ENCODE measurements around the gene ZNF804A. TPM values are rescaled to one million over a fixed set of nuclear protein-coding genes. Genes with fewer than 3 reads are reported as not detected.

Gene ZNF804A
- total and polyA plus RNA-seq, 9 donors, result 0.07 to 0.28 (median 0.18) TPM; not detected in 3

- TF ChIP-seq POLR2A (IDR thresholded peaks at IDR 0.05) (no peak), EP300 (IDR thresholded peaks at IDR 0.05) (no peak), CTCF (IDR thresholded peaks at IDR 0.05) (no peak)
- H3K4me1 ChIP-seq (ENCODE audit: insufficient read depth), result no peaks in the 10 kb centered on the region
- no peaks in the 10 kb centered on the region for H3K9me3 ChIP-seq
- no peak for DNase-seq
- no peak overlapping the region for H3K4me3 ChIP-seq
- H3K36me3 ChIP-seq, result no peaks in the 10 kb centered on the region
- H3K27ac ChIP-seq, result no peak overlapping the region
- WGBS, 3 donors, result 61 to 68% (median 66%) methylated on average over 2 of the region's 2 CpGs
- intact Hi-C loops (cut with DNase I), result no loop called here
- no peaks in the 10 kb centered on the region for H3K27me3 ChIP-seq
These were observed 182.6 kb downstream of the ZNF804A start for GRCh38 chr2:184780944-184781343.

- DNase-seq, result no peak
- TF ChIP-seq EP300 (IDR thresholded peaks at IDR 0.05) (no peak), CTCF (IDR thresholded peaks at IDR 0.05) (no peak), POLR2A (IDR thresholded peaks at IDR 0.05) (no peak)
- no peaks in the 10 kb centered on the region for H3K4me1 ChIP-seq (ENCODE audit: insufficient read depth)
- no peaks in the 10 kb centered on the region for H3K36me3 ChIP-seq
- H3K27me3 ChIP-seq, result no peaks in the 10 kb centered on the region
- no peak overlapping the region for H3K4me3 ChIP-seq
- 56 to 65% (median 59%) methylated on average over 3 of the region's 3 CpGs for WGBS, 3 donors
- H3K9me3 ChIP-seq, result no peaks in the 10 kb centered on the region
- H3K27ac ChIP-seq, result no peak overlapping the region
- intact Hi-C loops (cut with DNase I), result no loop called here
These were observed 185.2 kb downstream of the ZNF804A start for GRCh38 chr2:184783576-184783975.

- DNase-seq, result no peak
- WGBS, 3 donors, result 91 to 100% (median 94%) methylated on average over 1 of the region's 1 CpG
- Histone ChIP-seq H3K36me3 (no peaks in the 10 kb centered on the region), H3K4me1 (ENCODE audit: insufficient read depth) (no peaks in the 10 kb centered on the region), H3K4me3 (no peak overlapping the region), H3K9me3 (no peaks in the 10 kb centered on the region), H3K27me3 (no peaks in the 10 kb centered on the region), H3K27ac (no peak overlapping the region)
- no peak for TF ChIP-seq EP300 (IDR thresholded peaks at IDR 0.05)
- no peak for TF ChIP-seq POLR2A (IDR thresholded peaks at IDR 0.05)
- TF ChIP-seq CTCF (IDR thresholded peaks at IDR 0.05), result no peak
- intact Hi-C loops (cut with DNase I), result no loop called here
These were observed 194.8 kb downstream of the ZNF804A start for GRCh38 chr2:184793176-184793575.

GRCh38 chr2:184799379-184799778, 201.1 kb downstream of the ZNF804A start:
- H3K4me1 ChIP-seq (ENCODE audit: insufficient read depth), result no peaks in the 10 kb centered on the region
- DNase-seq, result no peak
- no peak overlapping the region for H3K27ac ChIP-seq
- intact Hi-C loops (cut with DNase I), result no loop called here
- no peaks in the 10 kb centered on the region for H3K9me3 ChIP-seq
- H3K4me3 ChIP-seq, result no peak overlapping the region
- no peak for TF ChIP-seq POLR2A (IDR thresholded peaks at IDR 0.05)
- TF ChIP-seq CTCF (IDR thresholded peaks at IDR 0.05), result no peak
- TF ChIP-seq EP300 (IDR thresholded peaks at IDR 0.05), result no peak
- H3K36me3 ChIP-seq, result no peaks in the 10 kb centered on the region
- 86 to 89% (median 88%) methylated on average over 4 of the region's 4 CpGs for WGBS, 3 donors
- no peaks in the 10 kb centered on the region for H3K27me3 ChIP-seq

GRCh38 chr2:184814421-184814820, 216.1 kb downstream of the ZNF804A start:
- intact Hi-C loops (cut with DNase I), result no loop called here
- H3K27ac ChIP-seq, result no peak overlapping the region
- 62 to 79% (median 68%) methylated on average over 3 of the region's 3 CpGs for WGBS, 3 donors
- H3K27me3 ChIP-seq, result no peaks in the 10 kb centered on the region
- no peaks in the 10 kb centered on the region for H3K9me3 ChIP-seq
- no peak for DNase-seq
- no peak overlapping the region for H3K4me3 ChIP-seq
- TF ChIP-seq CTCF (IDR thresholded peaks at IDR 0.05) (no peak), POLR2A (IDR thresholded peaks at IDR 0.05) (no peak), EP300 (IDR thresholded peaks at IDR 0.05) (no peak)
- H3K4me1 ChIP-seq (ENCODE audit: insufficient read depth), result no peaks in the 10 kb centered on the region
- no peaks in the 10 kb centered on the region for H3K36me3 ChIP-seq
